HFFc6 (cell line): ENCODE measurements around the gene PC. TPM values are rescaled to one million over a fixed set of nuclear protein-coding genes. Genes with fewer than 3 reads are reported as not detected.

Source experiments
- DNase-seq: peaks from one replicate; pipeline ENCODE4 v3.0.0-alpha.2; 2018
- H3K27ac Mint-ChIP-seq: 2 replicates; pipeline ENCODE4 v1.8.0; 2020; ENCODE audit warnings: mild to moderate bottlenecking, mixed read lengths
- H3K27me3 Mint-ChIP-seq: 2 replicates; pipeline ENCODE4 v1.8.0; 2021; ENCODE audit warnings: mild to moderate bottlenecking, moderate library complexity, mixed read lengths; ENCODE audit not compliant: insufficient read depth
- H3K36me3 Mint-ChIP-seq: 2 replicates; pipeline ENCODE4 v1.8.0; 2021; ENCODE audit warnings: low read depth, mixed read lengths
- H3K4me1 Mint-ChIP-seq: 2 replicates; pipeline ENCODE4 v1.8.0; 2020; ENCODE audit warnings: low read depth, mixed read lengths
- H3K4me3 Mint-ChIP-seq: 2 replicates; pipeline ENCODE4 v1.8.0; 2020; ENCODE audit warnings: mild to moderate bottlenecking, moderate library complexity, mixed read lengths
- H3K9me3 Mint-ChIP-seq: 2 replicates; pipeline ENCODE4 v1.8.0; 2020; ENCODE audit warnings: mild to moderate bottlenecking, mixed read lengths
- CTCF ChIP-seq: fragments of 200-600 bp; sonication (generic); IDR thresholded peaks from 2 replicates; pipeline ENCODE4 v1.5.0; 2021; ENCODE audit warnings: antibody characterized with exemption, mild to moderate bottlenecking
- total RNA-seq, 6 experiments: library from RNA; stranded (reverse); fragmentation: NEBNext Ultra II Directional; extraction: Animal tissue kit (Norgen Biotek cat#: 25700); gene quantifications; 2 replicates in 1 of 6; 3 replicates in 5 of 6; pipeline ENCODE4 v1.2.3, GENCODE V29; 2021

Gene PC
- total RNA-seq, 6 experiments from 2014 or later = 13.2 to 21.8 (median 19.3) TPM

GRCh38 chr11:66885950-66886440 lies 72.2 kb downstream of the PC start:
- TF ChIP-seq CTCF = no peak
- Mint-ChIP-seq H3K4me3 (no peak overlapping the region), H3K27ac (no peak overlapping the region; the same call in 1 of the 2 replicates), H3K36me3 (peaks cover 5% of the 10 kb centered on the region; the same call in 1 of the 2 replicates), H3K4me1 (peaks cover 31% of the 10 kb centered on the region), H3K27me3 (peaks cover 3% of the 10 kb centered on the region), H3K9me3 (no peaks in the 10 kb centered on the region)
- no peak for DNase-seq

GRCh38 chr11:66885469-66885868 lies 72.7 kb downstream of the PC start:
- H3K9me3 Mint-ChIP-seq = no peaks in the 10 kb centered on the region
- H3K4me1 Mint-ChIP-seq = peaks cover 35% of the 10 kb centered on the region
- DNase-seq = no peak
- peaks cover 5% of the 10 kb centered on the region; the same call in 1 of the 2 replicates for H3K36me3 Mint-ChIP-seq
- no peak for TF ChIP-seq CTCF
- peaks cover 3% of the 10 kb centered on the region for H3K27me3 Mint-ChIP-seq
- H3K4me3 Mint-ChIP-seq = no peak overlapping the region
- no peak overlapping the region for H3K27ac Mint-ChIP-seq

DNA sequence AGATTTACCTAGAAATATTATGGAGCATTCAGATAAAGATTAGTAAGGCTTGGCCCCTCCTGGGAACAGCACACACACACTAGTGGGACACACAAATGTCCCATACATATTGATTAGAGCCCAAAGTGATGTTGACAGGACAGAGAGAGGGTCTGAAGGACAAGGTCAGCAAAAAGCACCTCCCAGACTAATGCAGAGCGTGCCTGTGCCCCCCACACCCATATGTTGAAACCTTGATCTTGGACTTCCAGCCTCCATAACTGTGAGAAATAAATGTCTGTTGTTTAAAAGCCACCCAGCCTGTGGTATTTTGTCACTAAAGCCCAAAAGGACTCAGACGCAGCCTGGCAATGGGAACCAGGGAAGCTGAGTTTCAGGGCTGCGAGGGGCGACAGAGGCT lies 73.7 kb downstream of the PC start:
- Mint-ChIP-seq H3K9me3 (no peaks in the 10 kb centered on the region), H3K4me1 (peaks cover 35% of the 10 kb centered on the region)

DNA sequence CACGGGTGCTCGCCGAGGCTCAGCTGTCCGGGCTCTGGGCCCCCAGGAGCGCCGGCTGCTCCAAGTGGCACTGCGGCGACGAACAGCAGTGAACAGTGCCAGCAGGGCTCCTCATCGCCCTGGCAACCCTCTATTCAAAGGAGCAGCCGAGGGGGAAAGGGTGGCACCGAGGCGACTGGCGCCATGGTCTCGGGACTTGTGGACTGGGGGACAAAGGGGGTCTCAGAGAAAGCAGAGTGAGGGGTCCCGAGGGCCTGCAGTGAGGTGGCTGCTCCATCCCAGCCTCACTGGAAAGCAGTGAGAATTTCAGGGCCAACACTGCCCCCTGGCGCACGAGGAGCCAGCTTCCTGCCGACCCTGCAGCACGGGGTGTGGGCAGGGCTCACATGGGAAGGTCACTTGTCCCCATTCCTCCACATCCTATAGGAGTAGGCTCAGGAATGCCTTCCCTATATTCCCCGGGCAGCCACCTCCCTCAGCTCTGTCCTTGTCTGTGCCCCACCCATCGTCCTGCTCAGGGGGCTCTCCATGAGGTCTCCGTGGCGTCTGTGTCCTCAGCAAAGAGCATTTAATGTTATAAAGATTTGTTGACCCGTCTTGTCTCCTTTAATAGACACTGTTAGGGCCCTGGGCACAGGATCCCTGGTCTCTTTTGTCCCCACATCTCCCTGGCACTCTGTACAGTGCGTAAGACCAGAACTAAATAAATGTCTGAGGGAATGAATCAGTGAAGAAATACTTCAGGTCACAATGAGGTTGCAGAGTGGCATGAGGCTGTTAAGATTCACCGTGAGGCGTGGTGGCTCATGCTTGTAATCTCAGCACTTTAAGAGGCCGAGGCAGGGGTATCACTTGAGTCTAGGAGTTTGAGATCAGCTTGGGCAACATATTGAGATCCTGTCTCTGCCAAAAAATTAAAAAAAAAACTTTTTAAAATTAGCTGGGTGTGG lies 74.9 kb downstream of the PC start:
- peaks cover 39% of the 10 kb centered on the region for H3K4me1 Mint-ChIP-seq
- peak; percentile 83 for TF ChIP-seq CTCF
- peak overlapping the region; percentile 90 for H3K27ac Mint-ChIP-seq
- H3K36me3 Mint-ChIP-seq = peaks cover 5% of the 10 kb centered on the region; the same call in 1 of the 2 replicates
- peak overlapping the region; percentile 64 for H3K4me3 Mint-ChIP-seq
- peaks cover 7% of the 10 kb centered on the region for H3K27me3 Mint-ChIP-seq
- peak; percentile 80 for DNase-seq
- no peaks in the 10 kb centered on the region for H3K9me3 Mint-ChIP-seq

More for the DNA sequence above, 73.7 kb downstream of the PC start:
- no peak overlapping the region for H3K27ac Mint-ChIP-seq
- DNase-seq = no peak
- peaks cover 6% of the 10 kb centered on the region for H3K27me3 Mint-ChIP-seq
- no peak overlapping the region for H3K4me3 Mint-ChIP-seq
- no peak for TF ChIP-seq CTCF
- peaks cover 5% of the 10 kb centered on the region; the same call in 1 of the 2 replicates for H3K36me3 Mint-ChIP-seq

GRCh38 chr11:66882561-66883015 lies 75.6 kb downstream of the PC start:
- H3K36me3 Mint-ChIP-seq = peaks cover 5% of the 10 kb centered on the region; the same call in 1 of the 2 replicates
- H3K4me3 Mint-ChIP-seq = no peak overlapping the region
- H3K27ac Mint-ChIP-seq = peak overlapping the region; percentile 90
- H3K4me1 Mint-ChIP-seq = peaks cover 40% of the 10 kb centered on the region
- H3K9me3 Mint-ChIP-seq = no peaks in the 10 kb centered on the region
- no peak for DNase-seq
- no peak for TF ChIP-seq CTCF
- peaks cover 7% of the 10 kb centered on the region for H3K27me3 Mint-ChIP-seq
